Subcutaneous abdominal adipose tissue (tissue), 5 donors: ENCODE data around the gene PRDM7.
A peak's percentile ranks its signal among the peaks of the same experiment; 100 is the strongest.
"Not testable (repeated sequence)": the region's sequence is repeated elsewhere in the genome, so short reads cannot be mapped to it uniquely, and the experiment has no call there.

Source experiments
- H3K27ac ChIP-seq: one replicate; pipeline ENCODE4 v1.7.0; 2013; ENCODE audit warnings: low read depth, mild to moderate bottlenecking, inconsistent platforms, low read length, moderate library complexity
- H3K27me3 ChIP-seq, 5 donors: one replicate each; pipeline ENCODE4 v1.7.0; 2013; ENCODE audit warnings: low read length in 5 of 5, inconsistent platforms in 1 of 5; ENCODE audit not compliant: control insufficient read depth in 5 of 5, insufficient read depth in 4 of 5
- H3K36me3 ChIP-seq, 5 donors: one replicate each; pipeline ENCODE4 v1.7.0; 2013; ENCODE audit warnings: low read length in 5 of 5; ENCODE audit not compliant: control insufficient read depth in 5 of 5, insufficient read depth in 5 of 5
- H3K4me1 ChIP-seq, 5 donors: one replicate each; pipeline ENCODE4 v1.7.0; 2013; ENCODE audit warnings: low read length in 5 of 5, mild to moderate bottlenecking in 3 of 5, moderate library complexity in 1 of 5; ENCODE audit not compliant: control insufficient read depth in 5 of 5, insufficient read depth in 5 of 5
- H3K4me3 ChIP-seq, 5 donors: one replicate each; pipeline ENCODE4 v1.7.0; 2013; ENCODE audit warnings: low read length in 5 of 5, low read depth in 1 of 5
- H3K9ac ChIP-seq, 5 donors: one replicate each; pipeline ENCODE4 v1.7.0; 2013; ENCODE audit warnings: low read length in 5 of 5, mild to moderate bottlenecking in 4 of 5, moderate library complexity in 3 of 5
- H3K9me3 ChIP-seq, 5 donors: one replicate each; pipeline ENCODE4 v1.7.0; 2013; ENCODE audit warnings: low read length in 5 of 5; ENCODE audit not compliant: control insufficient read depth in 5 of 5
- donor health status: healthy.
- donor health status: healthy.
- donor health status: healthy.
- donor health status: healthy.
- donor health status: healthy.

The PRDM7 gene

GRCh38 chr16:90077757-90078578 is 837 bp upstream of the PRDM7 start:
- H3K9me3 ChIP-seq, result no peaks in the 10 kb centered on the region
- peak overlapping the region; percentile 58 to 70 (median 59) for H3K4me3 ChIP-seq
- peaks cover 0 to 31% (median 21%) of the 10 kb centered on the region in 5 donors for H3K4me1 ChIP-seq
- no peak overlapping the region for H3K27ac ChIP-seq
- H3K27me3 ChIP-seq, result no peaks in the 10 kb centered on the region
- H3K9ac ChIP-seq, result peak overlapping the region in 3 of 5 donors; percentile 47 to 56 (median 48)
- H3K36me3 ChIP-seq, result no peaks in the 10 kb centered on the region

DNA sequence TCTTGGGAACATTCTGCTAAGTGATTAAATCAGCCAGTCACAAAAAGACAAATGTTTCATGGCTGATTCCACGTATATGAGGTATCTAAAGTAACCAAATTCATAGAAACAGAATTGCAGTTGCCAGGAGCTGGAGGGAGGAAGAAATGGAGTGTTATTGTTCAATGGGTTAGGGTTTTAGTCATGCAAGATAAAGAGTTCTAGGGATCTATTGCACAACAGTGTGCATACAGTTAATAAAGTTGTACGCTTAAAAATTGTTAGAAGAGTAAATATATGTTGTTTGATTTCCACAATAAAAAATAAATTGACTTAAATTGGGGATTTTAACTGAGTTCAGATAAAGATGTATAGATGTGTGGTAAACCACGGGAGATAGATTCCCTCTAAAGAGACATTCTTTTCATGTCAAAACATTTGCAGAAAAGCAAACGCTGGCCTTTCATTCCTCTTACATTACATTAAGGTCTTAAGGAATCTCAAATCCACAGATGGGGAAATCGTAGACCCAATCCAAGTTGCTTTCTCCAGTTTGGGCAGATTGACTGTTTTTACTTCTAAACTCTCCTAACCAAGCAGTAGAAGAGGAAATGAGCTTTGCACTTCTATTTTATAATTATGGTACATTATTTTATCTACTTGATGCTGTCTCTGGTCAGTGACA is 4.6 kb downstream of the PRDM7 start:
- Histone ChIP-seq H3K36me3 (no peaks in the 10 kb centered on the region), H3K9ac (no peak overlapping the region), H3K4me3 (no peak overlapping the region), H3K27me3 (no peaks in the 10 kb centered on the region), H3K27ac (no peak overlapping the region), H3K4me1 (peaks cover 0 to 10% (median 8%) of the 10 kb centered on the region in 5 donors), H3K9me3 (peaks cover 0 to 3% (median 0%) of the 10 kb centered on the region in 5 donors)

DNA sequence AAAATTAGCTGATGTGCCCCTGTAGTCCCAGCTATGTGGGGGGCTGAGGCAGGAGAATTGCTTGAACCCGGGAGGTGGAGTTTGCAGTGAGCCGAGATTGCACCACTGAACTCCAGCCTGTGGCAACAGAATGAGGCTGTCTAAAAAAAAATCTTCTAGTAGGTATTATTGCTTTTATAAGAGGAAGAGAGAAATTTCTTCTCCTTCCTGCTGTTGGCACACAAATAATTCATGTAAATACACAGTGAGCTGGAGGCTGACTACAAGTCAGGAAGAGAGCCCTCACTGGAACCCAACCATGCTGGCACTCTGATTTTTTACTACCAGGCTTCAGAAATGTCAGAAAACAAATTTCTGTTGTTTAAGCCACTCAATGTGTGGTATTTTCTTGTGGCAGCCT is 6.7 kb downstream of the PRDM7 start:
- Histone ChIP-seq H3K36me3 (no peaks in the 10 kb centered on the region), H3K27me3 (peaks cover 0 to 2% (median 0%) of the 10 kb centered on the region in 5 donors), H3K9me3 (peaks cover 0 to 3% (median 0%) of the 10 kb centered on the region in 5 donors), H3K9ac (no peak overlapping the region), H3K27ac (no peak overlapping the region), H3K4me3 (no peak overlapping the region), H3K4me1 (no peaks in the 10 kb centered on the region)

DNA sequence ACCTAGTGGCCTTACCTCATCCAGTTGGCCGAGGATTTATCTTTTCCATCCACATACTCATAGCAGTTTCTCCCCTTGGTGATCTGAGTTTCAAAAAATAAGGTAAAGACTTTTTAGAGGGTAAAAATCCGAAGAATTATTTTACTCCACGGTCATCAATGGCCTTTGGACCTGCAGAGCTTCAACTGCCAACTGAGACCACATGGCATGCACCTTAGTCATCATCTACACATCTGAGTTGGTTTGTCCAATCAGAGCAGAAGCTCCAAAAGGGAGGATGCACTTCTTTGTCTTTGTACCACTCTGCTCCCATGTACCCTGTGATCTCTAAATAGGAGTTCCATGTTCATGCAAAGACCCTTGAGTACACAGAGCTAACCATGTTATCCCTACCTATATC is 15.7 kb downstream of the PRDM7 start:
- Histone ChIP-seq H3K27me3 (peaks cover 0 to 3% (median 0%) of the 10 kb centered on the region in 5 donors), H3K9ac (no peak overlapping the region), H3K36me3 (no peaks in the 10 kb centered on the region), H3K27ac (no peak overlapping the region), H3K4me3 (no peak overlapping the region), H3K4me1 (no peaks in the 10 kb centered on the region), H3K9me3 (no peaks in the 10 kb centered on the region)

DNA sequence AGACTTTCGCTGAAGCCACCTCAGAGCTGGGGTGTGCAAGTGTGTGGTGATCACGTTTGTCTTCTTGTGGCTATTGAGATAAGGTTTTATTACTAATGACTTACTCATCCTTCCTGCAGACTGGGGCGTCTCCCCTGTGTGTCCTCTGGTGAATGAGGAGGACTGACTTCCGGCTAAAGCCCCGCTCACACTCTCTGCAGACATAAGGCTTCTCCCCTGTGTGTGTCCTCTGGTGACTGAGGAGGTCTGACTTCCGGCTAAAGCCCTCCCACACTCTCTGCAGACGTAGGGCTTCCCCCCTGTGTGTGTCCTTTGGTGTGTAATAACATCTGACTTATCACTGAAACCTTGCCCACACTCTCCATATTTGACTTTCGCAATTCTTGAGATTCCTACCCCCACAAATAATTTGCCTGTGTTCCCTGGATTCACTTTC is 19.4 kb downstream of the PRDM7 start:
- no peak overlapping the region for H3K27ac ChIP-seq
- no peaks in the 10 kb centered on the region for H3K4me1 ChIP-seq
- H3K9ac ChIP-seq, result no peak overlapping the region
- no peaks in the 10 kb centered on the region for H3K27me3 ChIP-seq
- peaks cover 0 to 12% (median 7%) of the 10 kb centered on the region in 5 donors for H3K9me3 ChIP-seq
- H3K4me3 ChIP-seq, result no peak overlapping the region
- H3K36me3 ChIP-seq, result no peaks in the 10 kb centered on the region

DNA sequence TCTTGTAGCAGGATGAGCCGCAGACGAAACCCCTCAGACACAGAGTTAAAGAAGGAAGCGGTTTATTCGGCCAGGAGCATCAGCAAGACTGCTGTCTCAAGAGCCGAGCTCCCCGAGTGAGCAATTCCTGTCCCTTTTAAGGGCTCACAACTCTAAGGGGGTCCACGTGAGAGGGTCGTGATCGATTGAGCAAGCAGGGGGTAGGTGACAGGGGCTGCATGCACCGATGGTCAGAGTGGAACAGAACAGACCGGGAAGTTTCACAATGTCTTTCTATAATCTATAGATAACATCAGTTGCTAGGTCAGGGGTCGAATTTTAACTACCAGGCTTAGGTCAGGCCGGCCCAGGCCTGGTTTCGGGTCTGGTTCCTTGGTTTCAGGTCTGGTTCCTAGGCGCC is 20.6 kb downstream of the PRDM7 start:
- not testable (repeated sequence) for H3K27me3 ChIP-seq, H3K4me1 ChIP-seq, H3K4me3 ChIP-seq, H3K36me3 ChIP-seq, H3K9ac ChIP-seq, H3K27ac ChIP-seq
- H3K9me3 ChIP-seq, result peaks cover 0 to 12% (median 7%) of the 10 kb centered on the region in 5 donors

DNA sequence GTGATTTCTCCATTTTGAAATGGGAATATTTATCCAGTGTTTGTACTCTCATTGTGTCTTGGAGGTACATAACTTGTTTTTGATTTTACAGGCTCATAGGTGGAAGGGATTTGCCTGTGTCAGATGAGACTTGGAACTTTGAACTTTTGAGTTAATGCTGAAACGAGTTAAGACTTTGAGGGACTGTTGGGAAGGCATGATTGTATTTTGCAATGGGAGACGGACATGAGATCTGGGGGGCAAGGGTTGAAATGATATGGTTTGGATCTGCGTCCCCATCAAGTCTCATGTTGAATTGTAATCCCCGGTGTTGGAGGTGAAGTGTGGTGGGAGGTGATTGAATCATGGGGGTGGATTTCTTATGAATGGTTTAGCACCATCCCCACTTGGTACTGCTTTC is 21.8 kb downstream of the PRDM7 start:
- Histone ChIP-seq H3K4me1 (no peaks in the 10 kb centered on the region), H3K9me3 (peaks cover 0 to 12% (median 7%) of the 10 kb centered on the region in 5 donors), H3K9ac (no peak overlapping the region), H3K27ac (no peak overlapping the region), H3K36me3 (no peaks in the 10 kb centered on the region), H3K27me3 (no peaks in the 10 kb centered on the region), H3K4me3 (no peak overlapping the region)

DNA sequence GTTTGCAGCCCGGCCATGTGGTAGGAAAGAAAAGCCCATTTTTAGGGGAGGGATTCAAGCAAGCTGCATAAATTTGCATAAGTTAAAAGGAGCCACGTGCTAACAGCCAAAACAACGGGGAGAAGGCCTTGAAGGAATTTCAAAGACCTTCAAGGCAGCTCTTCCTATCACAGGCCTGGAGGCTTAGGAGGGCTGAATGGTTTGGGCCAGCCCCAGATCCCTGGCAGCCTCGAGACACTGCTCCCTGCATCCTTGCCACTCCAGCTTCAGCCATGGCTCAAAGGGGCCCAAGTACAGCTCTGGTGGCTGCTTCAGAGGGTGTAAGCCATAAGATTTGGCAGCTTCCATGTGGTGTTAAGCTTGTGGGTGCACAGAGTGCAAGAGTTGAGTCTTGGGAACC is 22.6 kb downstream of the PRDM7 start:
- Histone ChIP-seq H3K4me3 (no peak overlapping the region), H3K27me3 (no peaks in the 10 kb centered on the region), H3K27ac (no peak overlapping the region), H3K36me3 (no peaks in the 10 kb centered on the region), H3K4me1 (no peaks in the 10 kb centered on the region), H3K9ac (no peak overlapping the region), H3K9me3 (peaks cover 0 to 12% (median 7%) of the 10 kb centered on the region in 5 donors)

GRCh38 chr16:90053902-90054500 is 23.1 kb downstream of the PRDM7 start:
- H3K4me3 ChIP-seq, result no peak overlapping the region
- H3K27ac ChIP-seq, result no peak overlapping the region
- peaks cover 0 to 12% (median 7%) of the 10 kb centered on the region in 5 donors for H3K9me3 ChIP-seq
- no peaks in the 10 kb centered on the region for H3K27me3 ChIP-seq
- no peaks in the 10 kb centered on the region for H3K4me1 ChIP-seq
- H3K36me3 ChIP-seq, result no peaks in the 10 kb centered on the region
- H3K9ac ChIP-seq, result no peak overlapping the region

GRCh38 chr16:90050969-90051368 is 26.2 kb downstream of the PRDM7 start:
- no peak overlapping the region for H3K4me3 ChIP-seq
- no peaks in the 10 kb centered on the region for H3K36me3 ChIP-seq
- peaks cover 0 to 17% (median 14%) of the 10 kb centered on the region in 5 donors for H3K4me1 ChIP-seq
- no peak overlapping the region for H3K27ac ChIP-seq
- no peak overlapping the region for H3K9ac ChIP-seq
- peaks cover 0 to 7% (median 0%) of the 10 kb centered on the region in 5 donors for H3K27me3 ChIP-seq
- peaks cover 0 to 12% (median 7%) of the 10 kb centered on the region in 5 donors for H3K9me3 ChIP-seq
